ENCODE data around the gene DPYSL3.
"Not testable (repeated sequence)": the region's sequence is repeated elsewhere in the genome, so short reads cannot be mapped to it uniquely, and the experiment has no call there.

Gene DPYSL3

GRCh38 chr5:147509710-147510651 is at the start of gene DPYSL3:
TSS of gene DPYSL3 (minus strand) at chr5:147510068. CDS start at chr5:147509858, 210 bp downstream.
- DNase-seq = no peak

- no peak for DNase-seq
These were observed 49.0 kb upstream of the DPYSL3 start for GRCh38 chr5:147558826-147559225.

- DNase-seq = no peak
These were observed 48.2 kb upstream of the DPYSL3 start for GRCh38 chr5:147557876-147558745.

GRCh38 chr5:147555176-147555575 is 45.3 kb upstream of the DPYSL3 start:
- no peak for DNase-seq

DNA sequence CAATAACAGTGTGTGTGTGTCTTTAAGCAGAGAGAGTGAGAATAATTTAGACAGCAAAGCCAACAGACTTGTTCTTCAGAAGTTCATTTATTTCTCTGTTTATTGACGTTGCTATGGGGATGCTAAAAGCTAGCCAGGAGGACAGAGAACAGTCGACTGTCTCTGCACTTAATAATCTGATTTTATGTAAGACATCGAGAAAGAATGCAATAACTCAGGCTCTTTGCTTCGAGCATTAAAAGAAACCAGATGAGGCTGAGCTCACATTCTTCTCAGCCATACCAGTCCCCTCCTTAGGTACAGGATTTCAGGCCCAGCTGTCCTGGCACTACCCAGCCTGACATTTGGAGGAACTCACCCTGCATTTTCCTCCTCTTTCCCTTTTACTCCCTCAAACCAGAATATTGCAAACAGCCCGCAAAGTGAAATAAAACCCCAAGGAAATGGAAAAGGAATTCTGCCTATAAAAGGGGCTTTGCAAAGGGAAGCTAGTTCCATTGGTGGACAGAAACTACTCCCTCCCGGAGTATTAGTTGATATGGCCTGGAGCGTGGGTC is 44.5 kb upstream of the DPYSL3 start:
- no peak for DNase-seq

DNA sequence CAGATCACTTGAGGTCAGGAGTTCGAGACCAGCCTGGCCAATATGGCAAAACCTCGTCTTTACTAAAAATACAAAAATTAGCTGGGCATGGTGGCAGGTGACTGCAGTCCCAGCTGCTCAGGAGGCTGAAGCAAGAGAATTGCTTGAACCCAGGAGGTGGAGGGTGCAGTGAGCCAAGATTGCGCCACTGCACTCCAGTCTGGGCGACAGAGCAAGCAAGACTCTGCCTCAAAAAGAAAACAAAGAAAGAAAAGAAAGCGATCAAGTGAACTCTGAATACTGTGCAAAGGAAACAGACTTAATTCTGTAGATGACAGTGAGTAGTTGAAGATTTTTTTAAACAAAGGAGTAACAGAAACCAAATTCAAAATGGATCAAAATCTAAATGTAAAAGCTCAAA is 43.9 kb upstream of the DPYSL3 start:
- DNase-seq = not testable (repeated sequence)

DNA sequence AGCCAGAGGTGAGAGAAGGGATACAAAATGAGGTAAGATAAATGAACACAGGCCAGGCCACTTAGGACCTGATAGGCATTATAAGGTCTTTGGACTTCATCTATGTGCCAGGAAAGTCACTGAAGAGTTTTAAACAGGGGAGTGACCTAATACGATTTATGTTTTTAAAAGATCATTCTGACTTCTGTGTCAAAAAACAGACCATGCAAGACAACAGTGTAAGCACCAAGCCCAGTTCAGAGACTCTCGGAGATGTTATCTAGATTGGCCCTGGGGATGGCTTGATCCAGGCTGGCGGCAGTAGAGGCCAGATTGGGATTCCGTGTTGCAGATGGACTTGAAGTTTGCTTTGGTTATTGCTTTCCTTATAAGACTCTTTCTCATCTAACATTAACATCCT is 43.0 kb upstream of the DPYSL3 start:
- DNase-seq = no peak

DNA sequence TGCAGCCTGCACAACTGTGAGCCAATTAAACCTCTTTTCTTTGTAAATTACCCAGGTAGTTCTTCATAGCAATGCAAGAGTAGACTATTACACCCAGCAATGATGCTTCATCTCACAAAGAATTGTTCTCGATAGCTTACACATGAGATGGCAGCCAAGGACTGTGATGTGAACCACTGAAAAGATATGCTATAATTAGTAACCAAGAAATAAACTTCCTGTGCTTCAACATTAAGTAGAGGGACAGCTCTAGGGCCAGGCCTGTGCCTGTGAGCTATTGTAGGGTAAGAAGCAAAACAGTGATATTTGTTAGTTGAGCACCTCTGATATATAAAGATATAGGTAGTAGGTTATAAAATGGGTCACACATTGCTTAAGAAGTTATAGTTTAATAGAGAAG is 41.8 kb upstream of the DPYSL3 start:
- no peak for DNase-seq

GRCh38 chr5:147547730-147548129 is 37.9 kb upstream of the DPYSL3 start:
- DNase-seq = no peak

- no peak for DNase-seq
These were observed 34.7 kb upstream of the DPYSL3 start for GRCh38 chr5:147544556-147544955.

DNA sequence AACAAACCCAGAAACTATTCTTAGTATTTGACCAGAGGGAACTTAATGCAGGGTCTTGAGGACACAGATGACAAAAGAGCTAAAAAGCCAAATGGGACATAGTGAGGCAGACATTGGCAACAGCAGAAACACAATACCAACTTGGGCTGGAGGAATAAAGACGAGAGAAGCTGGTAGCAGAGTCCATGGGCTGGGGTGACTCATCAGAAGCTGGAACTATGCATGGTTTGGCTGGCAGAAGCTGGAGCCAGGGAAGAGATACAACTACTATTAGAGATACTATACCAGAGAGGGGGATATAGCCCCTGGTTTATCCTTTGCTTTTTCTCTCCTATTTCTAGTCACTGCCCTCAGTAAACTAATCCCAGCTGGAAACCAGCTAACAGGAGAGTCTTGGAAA is 29.2 kb upstream of the DPYSL3 start:
- DNase-seq = no peak

DNA sequence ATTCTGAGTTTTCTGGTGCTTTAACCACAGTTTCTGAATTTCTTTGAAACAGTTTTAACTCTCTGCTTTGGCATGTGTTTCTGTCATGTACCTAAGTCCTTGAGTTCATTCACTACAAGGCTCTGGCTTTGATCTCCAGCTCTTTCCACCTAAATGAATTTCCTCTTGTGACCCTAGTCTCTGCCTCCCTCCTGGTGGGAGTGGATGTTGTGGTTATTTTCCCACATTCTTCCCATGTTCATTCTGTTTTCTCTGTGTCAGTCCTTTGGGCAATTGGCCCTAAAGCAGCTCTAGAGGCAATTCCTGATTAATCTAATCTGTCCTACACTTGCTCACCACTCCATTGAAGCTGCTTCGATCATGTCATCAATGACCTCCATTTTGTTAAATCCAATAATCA is 28.4 kb upstream of the DPYSL3 start:
- DNase-seq = no peak

- DNase-seq = no peak
These were observed 24.5 kb upstream of the DPYSL3 start for GRCh38 chr5:147534172-147534951.

- DNase-seq = no peak
These were observed 22.3 kb upstream of the DPYSL3 start for GRCh38 chr5:147532156-147532555.

DNA sequence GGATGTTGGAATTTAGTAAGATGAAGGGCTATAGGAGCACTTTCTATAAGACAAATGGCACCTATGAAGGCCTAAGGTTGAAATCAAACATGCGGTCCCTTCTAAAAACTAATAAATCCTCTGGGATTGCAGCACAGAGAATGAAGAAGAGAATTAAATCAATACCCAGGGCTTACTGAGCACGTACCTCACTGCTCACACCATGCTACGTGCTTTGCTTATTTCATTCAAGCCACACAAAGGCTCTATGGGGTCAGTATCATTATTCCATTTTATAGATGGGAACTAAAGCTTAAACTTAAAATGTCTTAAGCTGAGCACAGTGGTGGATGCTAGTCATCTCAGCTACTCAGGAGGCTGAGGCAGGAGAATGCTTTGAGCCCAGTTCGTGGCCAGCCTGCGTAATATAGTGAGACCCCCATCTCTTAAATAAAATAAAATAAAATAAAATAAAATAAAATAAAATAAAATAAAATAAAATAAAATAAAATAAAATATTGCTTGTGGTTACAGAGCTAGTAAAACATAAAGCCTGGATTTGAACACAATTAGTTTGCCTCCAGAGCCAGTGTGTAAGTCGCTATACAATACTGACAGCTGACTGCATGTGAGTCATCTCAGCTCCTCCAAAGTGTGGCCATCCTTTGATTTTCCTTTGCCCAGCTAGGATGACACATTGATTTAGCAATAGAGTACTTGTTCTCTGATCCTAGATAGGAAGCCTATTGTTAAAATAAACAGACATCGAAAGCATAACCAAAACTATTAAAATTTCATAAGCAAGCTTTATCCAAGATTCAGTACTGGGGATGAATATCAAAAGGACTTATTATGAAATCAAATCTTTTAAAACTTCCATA is 20.9 kb upstream of the DPYSL3 start:
- DNase-seq = no peak

DNA sequence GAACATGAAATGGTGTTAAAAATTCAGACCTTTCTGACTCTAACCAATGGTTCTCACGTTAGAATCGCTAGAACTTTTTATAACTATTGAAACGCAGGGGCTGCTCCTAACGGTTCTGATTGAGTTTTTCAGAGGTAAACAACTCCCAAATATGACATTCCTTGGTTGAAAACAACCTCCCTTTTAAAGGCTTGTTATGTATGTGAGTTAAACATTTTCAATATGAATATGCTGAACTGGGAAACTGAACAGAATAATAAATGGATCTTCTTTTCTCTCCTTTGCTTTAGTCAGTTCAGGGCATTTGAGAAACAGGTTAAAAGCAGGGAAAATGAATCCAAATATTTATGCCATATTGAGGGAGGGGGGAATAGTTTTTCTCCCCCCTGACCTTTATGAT is 13.2 kb upstream of the DPYSL3 start:
- DNase-seq = no peak

DNA sequence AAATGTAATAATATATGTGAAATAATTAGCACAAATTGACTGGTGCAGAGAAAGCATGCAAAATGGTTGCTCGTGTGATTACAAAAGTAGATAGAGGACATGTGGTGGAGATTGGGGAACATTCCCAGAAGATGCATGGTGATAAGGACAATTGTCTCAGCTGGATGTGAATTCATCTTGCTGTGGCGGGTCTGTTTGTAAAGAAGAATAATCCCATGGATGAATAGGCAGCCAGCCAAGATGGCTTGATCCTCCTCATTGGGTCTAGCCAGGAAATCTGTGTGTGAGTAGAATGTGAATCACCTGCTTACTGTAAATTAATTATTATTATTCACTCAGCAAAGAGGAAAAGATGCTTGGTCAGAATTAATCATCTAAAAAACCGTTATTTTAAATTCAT is 12.6 kb upstream of the DPYSL3 start:
- no peak for DNase-seq

DNA sequence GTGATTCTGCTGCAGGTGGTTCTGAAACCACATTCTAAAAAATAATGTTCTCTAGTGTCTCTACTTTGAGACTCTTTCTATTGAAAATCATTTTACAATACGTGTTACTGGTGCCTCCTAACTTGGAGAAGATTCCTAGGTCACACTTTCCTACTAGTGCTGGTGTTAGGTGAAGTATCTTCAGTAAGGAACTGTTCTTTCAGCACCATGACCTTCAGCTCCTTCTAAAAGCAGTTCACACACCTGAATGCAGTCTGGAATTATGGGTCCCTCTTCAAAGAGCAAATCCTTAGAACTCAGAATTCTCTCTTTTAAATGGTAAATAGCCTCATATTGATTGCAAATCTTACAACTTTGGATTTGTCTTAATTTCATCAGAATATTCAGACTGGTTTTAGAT is 10.6 kb upstream of the DPYSL3 start:
- DNase-seq = no peak

- DNase-seq = no peak
These were observed 9.5 kb upstream of the DPYSL3 start for GRCh38 chr5:147519380-147519779.

- DNase-seq = no peak
These were observed 7.5 kb upstream of the DPYSL3 start for GRCh38 chr5:147517383-147517782.

GRCh38 chr5:147515269-147515668 is 5.4 kb upstream of the DPYSL3 start:
- no peak for DNase-seq
